ENCODE data around the gene CYB561A3. TPM values are rescaled to one million over a fixed set of nuclear protein-coding genes. Genes with fewer than 3 reads are reported as not detected.

CYB561A3 gene
- polyA plus RNA-seq, 2 of the 4 experiments (the other 2 are of a cell fraction): 50.8 to 56.9 TPM

GRCh38 chr11:61343792-61344745, 17.6 kb downstream of the CYB561A3 start:
- Histone ChIP-seq H3K9me3 (no peaks in the 10 kb centered on the region), H3K4me1 (no peaks in the 10 kb centered on the region), H3K4me3 (no peak overlapping the region), H3K4me2 (no peak overlapping the region), H3K27ac (no peak overlapping the region)
- TF ChIP-seq CHD4 (IDR thresholded peaks at IDR 0.05; ENCODE audit: borderline replicate concordance) (no peak), CTCF (IDR thresholded peaks at IDR 0.05) (no peak), ZNF302 (CRISPR knock-in tag; IDR thresholded peaks at IDR 0.05) (no peak), FOSB (CRISPR knock-in tag; IDR thresholded peaks at IDR 0.05) (no peak), EHMT2 (IDR thresholded peaks at IDR 0.05; ENCODE audit: low read depth) (no peak), NFE2L2 (conservative IDR thresholded peaks at IDR 0.05; ENCODE audit: low read length) (no peak), PHF8 (IDR thresholded peaks at IDR 0.05; ENCODE audit: borderline replicate concordance, low read depth) (no peak), CHD2 (IDR thresholded peaks at IDR 0.05; ENCODE audit: low read length, partially characterized antibody) (no peak), ESRRA (IDR thresholded peaks at IDR 0.05; ENCODE audit: borderline replicate concordance, low read length) (no peak), NR3C1 (IDR thresholded peaks at IDR 0.05) (no peak), ZC3H11A (IDR thresholded peaks at IDR 0.05) (no peak), RARB (CRISPR knock-in tag; IDR thresholded peaks at IDR 0.05) (no peak), PBX3 (IDR thresholded peaks at IDR 0.05) (no peak)
- TF ChIP-seq, protein P1, sequence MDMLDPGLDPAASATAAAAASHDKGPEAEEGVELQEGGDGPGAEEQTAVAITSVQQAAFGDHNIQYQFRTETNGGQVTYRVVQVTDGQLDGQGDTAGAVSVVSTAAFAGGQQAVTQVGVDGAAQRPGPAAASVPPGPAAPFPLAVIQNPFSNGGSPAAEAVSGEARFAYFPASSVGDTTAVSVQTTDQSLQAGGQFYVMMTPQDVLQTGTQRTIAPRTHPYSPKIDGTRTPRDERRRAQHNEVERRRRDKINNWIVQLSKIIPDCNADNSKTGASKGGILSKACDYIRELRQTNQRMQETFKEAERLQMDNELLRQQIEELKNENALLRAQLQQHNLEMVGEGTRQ (IDR thresholded peaks at IDR 0.05): no peak
- ChIA-PET POLR2A (interaction anchor here (1.2 to 4.8 kb wide), 2 partner anchors 7 to 18 kb away, joined by 3 to 22 read pairs; partner anchors contain the start of genes CYB561A3 and TMEM138), CTCF (interaction anchor here (0.8 to 33.1 kb wide), 3 partner anchors 8 to 42 kb away, joined by 3 to 521 read pairs (median 10); partner anchors contain the start of gene TMEM216)
- DNase-seq (ENCODE audit: low read depth in 1 of 2, low spot score in 1 of 2): no peak
- no peak for FAIRE-seq
- 93% methylated on average over 29 of the region's 29 CpGs for WGBS (ENCODE audit: missing lambda C conversion rate)
- ATAC-seq: no peak

DNA sequence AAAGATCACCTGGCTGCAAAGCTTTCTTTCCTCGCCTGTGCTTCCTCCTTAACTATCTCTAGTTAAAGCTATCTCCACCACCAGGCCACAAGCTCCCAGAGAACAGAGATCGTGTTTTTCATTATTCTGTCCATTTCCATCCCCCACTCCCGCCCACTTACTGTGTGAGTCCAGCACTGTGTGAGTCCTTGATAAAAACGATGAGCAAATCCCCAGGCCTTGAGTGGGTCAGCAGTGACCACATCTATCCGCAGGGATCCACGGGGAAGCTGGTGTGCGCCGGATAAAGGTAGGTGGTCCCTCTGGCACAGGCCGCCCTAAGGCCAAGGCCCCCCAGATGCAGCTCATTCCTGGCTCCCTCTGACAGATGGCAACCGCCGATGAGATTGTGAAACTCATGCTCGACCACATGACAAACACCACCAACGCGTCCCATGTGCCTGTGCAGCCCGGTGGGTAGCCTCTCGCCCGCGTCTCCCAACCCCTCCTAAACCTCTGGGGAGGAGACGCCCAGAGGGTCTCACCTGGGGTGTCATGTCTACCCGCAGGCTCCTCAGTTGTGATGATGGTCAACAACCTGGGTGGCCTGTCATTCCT, 19.4 kb downstream of the CYB561A3 start:
- 94% methylated on average over 19 of the region's 20 CpGs for WGBS (ENCODE audit: missing lambda C conversion rate)
- CTCF ChIA-PET: interaction anchor here (1.2 to 10.9 kb wide), 3 partner anchors 11 to 38 kb away, joined by 4 to 552 read pairs (median 368); partner anchors contain the start of genes CYB561A3 and TMEM138
- no peak for TF ChIP-seq NFE2L2 (conservative IDR thresholded peaks at IDR 0.05; ENCODE audit: low read length)
- TF ChIP-seq RFX5 (IDR thresholded peaks at IDR 0.05): no peak
- TF ChIP-seq ZSCAN20 (CRISPR knock-in tag; IDR thresholded peaks at IDR 0.05): no peak
- TF ChIP-seq RNF2 (IDR thresholded peaks at IDR 0.05; ENCODE audit: borderline replicate concordance, low read depth): no peak
- TF ChIP-seq, protein P1 (IDR thresholded peaks at IDR 0.05): no peak
- TF ChIP-seq ESRRA (IDR thresholded peaks at IDR 0.05; ENCODE audit: borderline replicate concordance, low read length): no peak
- no peak for TF ChIP-seq HDAC2 (IDR thresholded peaks at IDR 0.05)
- TF ChIP-seq RCOR1 (IDR thresholded peaks at IDR 0.05; ENCODE audit: low read depth, low read length): no peak
- TF ChIP-seq NPAS2 (CRISPR knock-in tag; IDR thresholded peaks at IDR 0.05; ENCODE audit: borderline replicate concordance): no peak
- no peak for TF ChIP-seq HEYL (CRISPR knock-in tag; IDR thresholded peaks at IDR 0.05)
- no peak for TF ChIP-seq E2F6 (IDR thresholded peaks at IDR 0.05; ENCODE audit: borderline replicate concordance, low read depth)
- TF ChIP-seq KDM5A (IDR thresholded peaks at IDR 0.05): no peak
- no peak for TF ChIP-seq FOSB (CRISPR knock-in tag; IDR thresholded peaks at IDR 0.05)
- TF ChIP-seq, protein P2, sequence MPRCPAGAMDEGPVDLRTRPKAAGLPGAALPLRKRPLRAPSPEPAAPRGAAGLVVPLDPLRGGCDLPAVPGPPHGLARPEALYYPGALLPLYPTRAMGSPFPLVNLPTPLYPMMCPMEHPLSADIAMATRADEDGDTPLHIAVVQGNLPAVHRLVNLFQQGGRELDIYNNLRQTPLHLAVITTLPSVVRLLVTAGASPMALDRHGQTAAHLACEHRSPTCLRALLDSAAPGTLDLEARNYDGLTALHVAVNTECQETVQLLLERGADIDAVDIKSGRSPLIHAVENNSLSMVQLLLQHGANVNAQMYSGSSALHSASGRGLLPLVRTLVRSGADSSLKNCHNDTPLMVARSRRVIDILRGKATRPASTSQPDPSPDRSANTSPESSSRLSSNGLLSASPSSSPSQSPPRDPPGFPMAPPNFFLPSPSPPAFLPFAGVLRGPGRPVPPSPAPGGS (IDR thresholded peaks at IDR 0.05): no peak
- no peak for TF ChIP-seq EHF (CRISPR knock-in tag; IDR thresholded peaks at IDR 0.05)
- no peak for TF ChIP-seq HOXB5 (CRISPR knock-in tag; IDR thresholded peaks at IDR 0.05)
- no peak overlapping the region for H3K4me2 ChIP-seq
- POLR2A ChIA-PET: interaction anchor here (0.9 kb wide), 1 partner anchor 19 kb away, joined by 9 read pairs; the partner anchor contains the start of genes CYB561A3 and TMEM138
- no peak overlapping the region for H3K4me3 ChIP-seq
- no peaks in the 10 kb centered on the region for H3K4me1 ChIP-seq
- FAIRE-seq (no peak), DNase-seq (ENCODE audit: low read depth in 1 of 2, low spot score in 1 of 2) (no peak), ATAC-seq (no peak)
- no peak overlapping the region for H3K27ac ChIP-seq
- H3K9me3 ChIP-seq: no peaks in the 10 kb centered on the region

All from A549 (cell line).